ENCODE data around the gene UGT1A10. TPM values are rescaled to one million over a fixed set of nuclear protein-coding genes. Genes with fewer than 3 reads are reported as not detected.

The UGT1A10 gene
- total RNA-seq, 2 experiments from 2014 or later = not detected

- CTCF ChIA-PET = no interaction called here
These were observed 159.5 kb downstream of the UGT1A10 start for GRCh38 chr2:233795735-233796171.

DNA sequence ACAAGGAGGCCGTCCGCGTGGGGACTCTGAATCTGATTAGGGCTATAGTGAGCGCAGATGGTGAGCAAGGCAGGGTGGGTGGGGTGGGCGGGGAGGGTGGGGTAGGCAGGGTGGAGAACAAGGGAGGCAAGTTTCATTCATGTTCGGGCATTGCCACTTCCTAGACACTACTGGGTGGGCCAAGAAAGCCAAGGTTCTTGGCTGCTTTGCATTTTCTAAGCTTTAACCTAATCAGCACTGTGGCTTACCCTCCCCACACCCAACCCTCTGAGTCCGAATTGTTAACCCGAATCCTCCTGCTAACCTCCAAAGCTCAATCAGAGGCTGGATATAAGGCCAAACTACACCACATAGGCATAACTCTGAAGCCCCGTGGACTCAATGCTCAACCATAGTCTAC, 160.0 kb downstream of the UGT1A10 start:
- no peak overlapping the region for H3K27ac Mint-ChIP-seq
- DNase-seq (no peak), ATAC-seq (no peak)
- H3K4me3 Mint-ChIP-seq = no peak overlapping the region
- H3K4me1 Mint-ChIP-seq (ENCODE audit: low read depth) = peaks cover 4% of the 10 kb centered on the region
- H3K27me3 Mint-ChIP-seq (ENCODE audit: low read depth) = no peaks in the 10 kb centered on the region
- POLR2A ChIA-PET = no interaction called here
- no peaks in the 10 kb centered on the region for H3K36me3 Mint-ChIP-seq (ENCODE audit: low read depth)
- H3K9me3 Mint-ChIP-seq (ENCODE audit: insufficient read depth) = no peaks in the 10 kb centered on the region
- CTCF ChIA-PET = no interaction called here

More at GRCh38 chr2:233795735-233796171, 159.5 kb downstream of the UGT1A10 start:
- POLR2A ChIA-PET = no interaction called here
- DNase-seq = no peak
- Mint-ChIP-seq H3K9me3 (ENCODE audit: insufficient read depth) (no peaks in the 10 kb centered on the region), H3K4me3 (no peak overlapping the region), H3K27ac (no peak overlapping the region), H3K36me3 (ENCODE audit: low read depth) (no peaks in the 10 kb centered on the region), H3K4me1 (ENCODE audit: low read depth) (no peaks in the 10 kb centered on the region), H3K27me3 (ENCODE audit: low read depth) (no peaks in the 10 kb centered on the region)
- no peak for ATAC-seq

- Mint-ChIP-seq H3K4me1 (ENCODE audit: low read depth) (peaks cover 5% of the 10 kb centered on the region), H3K36me3 (ENCODE audit: low read depth) (no peaks in the 10 kb centered on the region), H3K27me3 (ENCODE audit: low read depth) (no peaks in the 10 kb centered on the region), H3K27ac (no peak overlapping the region), H3K9me3 (ENCODE audit: insufficient read depth) (no peaks in the 10 kb centered on the region), H3K4me3 (no peak overlapping the region)
- POLR2A ChIA-PET = no interaction called here
- ATAC-seq (no peak), DNase-seq (no peak)
- CTCF ChIA-PET = no interaction called here
These were observed 162.3 kb downstream of the UGT1A10 start for GRCh38 chr2:233798335-233799086.

DNA sequence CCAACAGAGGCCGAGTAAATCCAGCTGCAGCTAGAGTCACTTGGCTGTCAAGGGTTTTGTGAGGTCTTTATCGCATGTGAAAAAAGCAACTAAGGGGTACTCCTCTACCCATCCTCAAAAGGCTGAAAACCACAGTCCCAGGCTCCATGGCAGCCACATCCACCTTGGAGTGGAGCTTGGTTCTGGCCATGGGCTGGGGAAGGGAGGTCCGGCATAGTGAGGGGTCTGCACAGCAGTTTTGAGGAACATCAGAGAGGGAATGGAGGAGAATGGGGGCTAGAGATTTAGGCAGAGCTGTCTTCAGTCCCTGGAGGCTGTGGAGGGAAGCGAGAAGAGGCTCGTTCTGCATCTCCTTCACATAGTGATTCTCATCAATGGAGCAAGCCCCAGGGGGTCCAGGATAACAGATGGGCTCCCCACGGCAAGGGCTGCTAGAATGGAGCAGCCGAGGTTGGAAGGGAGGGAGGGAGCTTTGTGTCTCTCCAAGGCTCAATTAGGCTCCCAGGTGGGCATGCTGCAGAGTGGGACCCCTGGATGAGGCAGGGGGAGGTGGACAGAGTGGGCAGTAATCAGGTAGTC, 162.9 kb downstream of the UGT1A10 start:
- H3K27me3 Mint-ChIP-seq (ENCODE audit: low read depth) = peaks cover under 1% of the 10 kb centered on the region
- ChIA-PET POLR2A (no interaction called here), CTCF (no interaction called here)
- H3K9me3 Mint-ChIP-seq (ENCODE audit: insufficient read depth) = no peaks in the 10 kb centered on the region
- H3K4me1 Mint-ChIP-seq (ENCODE audit: low read depth) = peaks cover 5% of the 10 kb centered on the region
- DNase-seq = no peak
- no peak overlapping the region for H3K4me3 Mint-ChIP-seq
- H3K27ac Mint-ChIP-seq = no peak overlapping the region
- ATAC-seq = no peak
- no peaks in the 10 kb centered on the region for H3K36me3 Mint-ChIP-seq (ENCODE audit: low read depth)

DNA sequence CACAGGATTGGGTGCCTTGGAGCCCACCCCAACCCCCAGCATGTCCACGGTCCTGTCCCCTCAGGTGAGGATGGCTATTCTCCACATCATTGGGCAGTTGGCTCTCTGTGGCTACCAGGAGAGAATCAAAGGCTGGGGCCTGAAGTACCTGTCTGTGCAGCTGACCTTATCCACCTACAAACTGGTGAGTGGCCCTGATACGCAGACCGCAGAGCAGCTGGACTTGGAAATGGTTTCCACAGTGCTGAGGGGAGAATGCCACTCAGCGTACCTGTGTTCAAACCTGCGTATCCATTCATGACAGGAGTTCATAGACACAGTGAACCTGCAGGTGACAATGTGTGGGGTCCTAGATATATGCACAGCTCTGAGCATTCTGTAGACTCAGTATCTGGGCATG, 163.5 kb downstream of the UGT1A10 start:
- Mint-ChIP-seq H3K27me3 (ENCODE audit: low read depth) (peaks cover 3% of the 10 kb centered on the region), H3K27ac (no peak overlapping the region), H3K36me3 (ENCODE audit: low read depth) (no peaks in the 10 kb centered on the region), H3K4me1 (ENCODE audit: low read depth) (peaks cover 5% of the 10 kb centered on the region), H3K9me3 (ENCODE audit: insufficient read depth) (no peaks in the 10 kb centered on the region), H3K4me3 (no peak overlapping the region)
- CTCF ChIA-PET = no interaction called here
- POLR2A ChIA-PET = no interaction called here
- no peak for DNase-seq
- ATAC-seq = no peak

DNA sequence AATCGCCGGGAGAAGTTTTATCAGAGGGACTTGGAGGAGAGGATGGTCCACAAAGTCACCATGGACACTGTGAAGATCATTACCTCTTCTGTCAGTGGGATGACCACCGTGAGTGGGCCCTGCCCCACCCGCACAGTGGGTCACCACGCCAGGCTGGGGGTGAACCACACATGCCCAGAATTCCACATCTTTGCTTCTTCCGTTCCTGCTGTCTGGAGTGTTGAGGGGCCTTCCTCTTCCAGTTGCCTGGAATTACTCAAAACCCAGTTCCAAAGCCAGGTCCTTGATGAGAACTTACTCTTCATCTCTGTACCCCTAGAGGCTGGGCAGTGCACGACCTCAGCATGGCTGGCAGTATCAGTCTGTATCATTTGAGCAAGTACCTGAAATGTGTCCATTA, 164.0 kb downstream of the UGT1A10 start:
- ATAC-seq (no peak), DNase-seq (no peak)
- Mint-ChIP-seq H3K9me3 (ENCODE audit: insufficient read depth) (no peaks in the 10 kb centered on the region), H3K27me3 (ENCODE audit: low read depth) (peaks cover 3% of the 10 kb centered on the region), H3K27ac (no peak overlapping the region), H3K36me3 (ENCODE audit: low read depth) (no peaks in the 10 kb centered on the region), H3K4me3 (no peak overlapping the region), H3K4me1 (ENCODE audit: low read depth) (peaks cover 5% of the 10 kb centered on the region)
- ChIA-PET POLR2A (no interaction called here), CTCF (no interaction called here)

DNA sequence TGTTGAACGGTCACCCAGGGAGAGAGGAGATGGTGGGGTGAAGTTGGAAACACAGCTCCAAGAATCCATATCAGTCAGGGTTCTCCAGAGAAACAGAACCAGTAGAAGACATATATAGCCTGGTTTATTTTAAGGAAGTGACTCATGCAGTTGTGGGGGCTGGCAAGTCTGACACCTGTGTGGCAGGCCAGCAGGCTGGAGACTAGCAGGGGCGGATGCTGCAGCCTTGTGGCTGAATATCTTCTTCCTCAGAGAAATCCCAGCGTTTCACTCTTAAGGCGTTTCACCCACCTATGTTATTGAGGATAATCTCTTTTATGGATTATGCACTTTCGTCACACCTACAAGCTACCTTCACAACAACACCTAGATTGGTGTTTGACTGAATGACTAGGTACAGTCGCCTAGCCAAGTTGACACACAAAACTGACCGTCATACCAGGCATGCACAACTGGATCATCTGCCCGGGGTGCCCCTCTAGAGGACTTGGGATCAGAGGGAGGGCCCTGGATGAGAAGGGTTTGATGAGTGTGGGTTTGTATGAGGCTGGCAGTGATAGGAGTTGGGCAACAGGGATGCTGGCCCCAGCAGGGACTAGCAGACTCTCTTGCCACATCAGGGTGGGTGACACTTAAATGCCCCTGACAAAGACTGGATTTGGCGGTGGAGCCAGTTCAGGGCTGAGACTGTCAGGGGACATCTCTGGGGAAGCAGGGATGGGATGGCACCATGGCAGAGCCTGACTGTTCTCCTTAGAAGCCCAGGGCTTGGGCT, 165.3 kb downstream of the UGT1A10 start:
- Mint-ChIP-seq H3K36me3 (ENCODE audit: low read depth) (no peaks in the 10 kb centered on the region), H3K4me3 (no peak overlapping the region), H3K27me3 (ENCODE audit: low read depth) (peaks cover 6% of the 10 kb centered on the region), H3K9me3 (ENCODE audit: insufficient read depth) (no peaks in the 10 kb centered on the region), H3K27ac (no peak overlapping the region), H3K4me1 (ENCODE audit: low read depth) (peaks cover 5% of the 10 kb centered on the region)
- POLR2A ChIA-PET = no interaction called here
- DNase-seq (peak; percentile 48), ATAC-seq (peak; percentile 77)
- CTCF ChIA-PET = no interaction called here

DNA sequence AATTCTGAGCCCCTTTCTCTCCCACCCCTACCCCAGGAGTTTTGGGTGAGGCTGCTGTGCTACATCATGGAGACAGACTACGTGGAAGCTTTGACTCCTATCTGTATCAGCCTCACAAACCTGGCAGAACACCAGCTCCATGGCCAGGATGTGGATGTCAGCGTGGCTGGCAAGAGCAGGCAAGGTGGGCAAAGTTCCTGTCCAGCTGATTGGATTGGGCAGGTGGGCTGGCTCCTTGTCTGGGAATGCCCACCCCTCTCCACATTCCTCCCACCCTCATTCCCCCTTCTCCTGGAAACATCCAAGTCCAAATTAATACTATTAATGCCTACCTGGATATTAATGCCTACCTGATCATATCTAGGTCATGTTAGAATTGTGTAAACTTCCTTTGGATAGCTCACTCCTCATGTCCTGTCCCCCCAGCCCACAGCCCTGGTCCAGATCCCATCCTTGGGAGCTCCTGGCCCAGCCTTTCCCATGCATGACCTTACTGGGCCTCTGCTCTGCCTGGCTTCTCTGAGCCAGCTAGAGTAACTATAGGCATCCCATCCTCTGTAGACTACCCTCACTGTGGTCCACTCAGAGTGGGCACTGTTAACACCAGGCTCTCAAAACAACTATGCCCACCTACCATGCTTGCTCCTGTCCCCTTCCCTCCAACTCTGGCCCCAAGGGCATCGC, 166.0 kb downstream of the UGT1A10 start:
- H3K9me3 Mint-ChIP-seq (ENCODE audit: insufficient read depth) = no peaks in the 10 kb centered on the region
- DNase-seq = no peak
- ChIA-PET CTCF (no interaction called here), POLR2A (no interaction called here)
- H3K36me3 Mint-ChIP-seq (ENCODE audit: low read depth) = no peaks in the 10 kb centered on the region
- peaks cover 5% of the 10 kb centered on the region for H3K4me1 Mint-ChIP-seq (ENCODE audit: low read depth)
- no peak overlapping the region for H3K27ac Mint-ChIP-seq
- no peak overlapping the region for H3K4me3 Mint-ChIP-seq
- no peak for ATAC-seq
- peaks cover 6% of the 10 kb centered on the region for H3K27me3 Mint-ChIP-seq (ENCODE audit: low read depth)

- ChIA-PET POLR2A (no interaction called here), CTCF (no interaction called here)
- DNase-seq (no peak), ATAC-seq (no peak)
- H3K4me3 Mint-ChIP-seq = no peak overlapping the region
- H3K9me3 Mint-ChIP-seq (ENCODE audit: insufficient read depth) = no peaks in the 10 kb centered on the region
- H3K27me3 Mint-ChIP-seq (ENCODE audit: low read depth) = peaks cover 6% of the 10 kb centered on the region
- H3K36me3 Mint-ChIP-seq (ENCODE audit: low read depth) = no peaks in the 10 kb centered on the region
- peaks cover 5% of the 10 kb centered on the region for H3K4me1 Mint-ChIP-seq (ENCODE audit: low read depth)
- no peak overlapping the region for H3K27ac Mint-ChIP-seq
These were observed 167.2 kb downstream of the UGT1A10 start for GRCh38 chr2:233803292-233803911.

- ATAC-seq (no peak), DNase-seq (no peak)
- Mint-ChIP-seq H3K36me3 (ENCODE audit: low read depth) (no peaks in the 10 kb centered on the region), H3K4me3 (no peak overlapping the region), H3K9me3 (ENCODE audit: insufficient read depth) (no peaks in the 10 kb centered on the region), H3K27me3 (ENCODE audit: low read depth) (peaks cover 6% of the 10 kb centered on the region), H3K27ac (no peak overlapping the region), H3K4me1 (ENCODE audit: low read depth) (peaks cover 5% of the 10 kb centered on the region)
- POLR2A ChIA-PET = no interaction called here
- CTCF ChIA-PET = no interaction called here
These were observed 167.7 kb downstream of the UGT1A10 start for GRCh38 chr2:233803994-233804393.

- Mint-ChIP-seq H3K9me3 (ENCODE audit: insufficient read depth) (no peaks in the 10 kb centered on the region), H3K27me3 (ENCODE audit: low read depth) (peaks cover 8% of the 10 kb centered on the region), H3K4me1 (ENCODE audit: low read depth) (no peaks in the 10 kb centered on the region), H3K27ac (no peak overlapping the region), H3K4me3 (no peak overlapping the region), H3K36me3 (ENCODE audit: low read depth) (no peaks in the 10 kb centered on the region)
- ChIA-PET POLR2A (no interaction called here), CTCF (no interaction called here)
- no peak for ATAC-seq
- no peak for DNase-seq
These were observed 171.1 kb downstream of the UGT1A10 start for GRCh38 chr2:233807215-233807865.
